Activated naive CD4-positive, alpha-beta T cell treated with anti-CD3 and anti-CD28 coated beads, Interleukin-2, amount 50 U/mL, for 16 hours (primary cell): ENCODE measurements around the gene DSG1.
"Not testable (repeated sequence)": the region's sequence is repeated elsewhere in the genome, so short reads cannot be mapped to it uniquely, and the experiment has no call there.

Experiments
- DNase-seq: peaks from one replicate; pipeline ENCODE4 v3.0.0-alpha.2; 2020

The DSG1 gene

DNA sequence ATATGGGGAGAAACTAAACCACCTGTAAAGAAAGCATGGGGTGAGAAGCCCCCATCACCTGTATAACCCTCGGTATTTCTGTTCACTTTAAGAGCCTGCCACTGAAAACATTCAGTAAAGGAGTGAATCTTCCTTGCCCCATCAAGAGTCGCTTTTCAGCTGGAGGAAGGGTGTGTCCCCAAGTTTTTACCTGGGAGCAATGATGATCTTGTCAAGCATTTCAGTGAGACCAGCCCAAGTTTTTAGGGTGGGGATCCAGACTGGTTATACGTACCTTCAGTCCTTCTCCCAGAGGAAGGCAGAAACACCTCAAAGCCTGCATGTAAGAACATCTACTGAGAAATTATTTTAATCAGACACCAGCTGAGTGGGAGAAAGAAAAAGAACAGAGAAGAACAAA, at the start of gene DSG1:
Gene DSG1, plus strand, starts transcription at position 301 of the 400 bp plus-strand sequence. CDS start 141 bp downstream, outside the sequence.
- DNase-seq: no peak

DNA sequence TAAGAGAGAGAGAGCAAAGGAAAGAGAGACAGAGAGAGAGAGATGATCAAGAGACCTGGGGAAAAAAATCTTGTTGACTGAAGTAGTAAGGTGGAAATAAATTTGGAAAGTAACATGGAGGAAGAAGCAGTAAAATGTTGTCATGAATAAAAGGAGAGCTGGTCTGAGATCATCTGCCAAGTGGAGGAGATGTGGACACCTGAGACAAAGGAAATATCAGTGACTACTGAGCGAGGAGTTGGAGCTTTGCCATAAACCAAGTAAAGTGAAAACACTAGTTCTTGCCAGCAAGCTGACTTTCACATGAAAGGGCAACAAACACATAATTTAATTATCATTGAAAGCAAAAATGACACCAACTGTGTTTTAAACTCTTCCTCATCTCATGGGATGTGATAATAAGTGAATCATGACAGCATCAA, 49.0 kb upstream of the DSG1 start:
- no peak for DNase-seq

DNA sequence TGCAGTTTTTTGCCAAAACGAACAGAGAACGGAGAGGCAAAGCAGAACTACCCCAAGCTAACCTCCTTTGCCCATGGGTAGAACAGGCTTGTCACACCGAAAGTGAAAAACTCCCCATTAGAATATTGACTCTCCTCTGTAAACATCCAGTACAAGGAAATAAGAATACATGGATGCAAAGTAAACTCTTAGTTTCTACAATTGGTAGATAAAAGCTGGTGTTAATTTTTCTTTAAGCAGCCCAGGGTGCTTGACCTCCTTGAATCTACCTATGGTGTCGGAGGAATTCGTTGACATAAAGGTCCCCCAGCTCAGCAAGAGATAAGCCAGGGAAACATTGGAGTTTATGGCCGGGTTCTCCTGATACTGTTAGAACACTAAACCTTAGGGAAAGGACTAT, 48.4 kb upstream of the DSG1 start:
- DNase-seq: no peak

DNA sequence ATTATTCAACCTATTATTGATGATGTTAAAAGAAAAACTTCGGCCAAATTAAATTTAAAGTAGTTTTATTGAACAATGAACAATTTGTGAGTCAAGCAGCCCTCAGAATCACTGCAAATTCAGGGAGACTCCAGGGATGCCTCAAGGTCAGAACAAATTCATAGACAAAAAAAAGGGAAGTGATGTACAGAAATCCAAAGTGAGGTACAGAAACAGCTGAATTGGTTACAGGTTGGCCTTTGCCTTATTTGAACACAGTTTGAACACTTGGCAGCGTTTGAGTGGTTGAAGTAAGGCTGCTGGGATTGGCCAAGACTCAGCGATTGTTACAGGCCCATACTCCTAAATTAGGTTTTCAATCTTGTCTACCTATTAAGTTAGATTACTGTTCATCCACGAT, 47.4 kb upstream of the DSG1 start:
- no peak for DNase-seq

DNA sequence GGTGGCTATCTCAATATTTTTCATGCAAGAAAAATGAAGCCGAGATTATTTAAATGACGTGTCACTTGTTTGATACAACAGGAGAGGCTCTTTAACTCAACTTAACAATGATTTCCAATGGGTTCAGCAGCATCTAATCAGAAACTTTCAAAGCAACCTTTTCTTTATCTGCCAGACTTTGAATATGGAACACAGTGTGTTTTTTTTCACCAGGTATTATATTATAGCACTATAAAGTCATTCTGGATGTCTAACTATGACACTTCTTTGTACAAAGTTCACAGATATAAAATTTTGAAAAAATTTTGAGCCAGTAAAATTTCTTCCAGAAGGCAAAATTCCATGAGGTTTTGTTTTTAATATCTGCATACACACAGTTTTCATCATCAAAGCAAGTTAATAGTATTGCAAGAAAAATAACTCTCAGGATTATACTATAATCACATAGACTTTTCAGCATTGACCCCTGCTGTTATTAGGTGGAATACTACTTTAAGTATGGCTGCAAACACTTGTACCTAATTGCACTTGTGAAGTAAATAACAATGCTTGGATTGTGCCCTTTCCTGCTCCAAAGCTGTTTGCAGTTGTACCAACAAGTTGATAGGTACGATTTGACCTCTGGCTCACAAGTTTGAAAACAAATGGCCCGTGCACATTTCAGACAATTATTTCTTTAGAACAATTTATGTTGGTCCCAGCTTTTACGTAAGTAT, 44.0 kb upstream of the DSG1 start:
- no peak for DNase-seq

DNA sequence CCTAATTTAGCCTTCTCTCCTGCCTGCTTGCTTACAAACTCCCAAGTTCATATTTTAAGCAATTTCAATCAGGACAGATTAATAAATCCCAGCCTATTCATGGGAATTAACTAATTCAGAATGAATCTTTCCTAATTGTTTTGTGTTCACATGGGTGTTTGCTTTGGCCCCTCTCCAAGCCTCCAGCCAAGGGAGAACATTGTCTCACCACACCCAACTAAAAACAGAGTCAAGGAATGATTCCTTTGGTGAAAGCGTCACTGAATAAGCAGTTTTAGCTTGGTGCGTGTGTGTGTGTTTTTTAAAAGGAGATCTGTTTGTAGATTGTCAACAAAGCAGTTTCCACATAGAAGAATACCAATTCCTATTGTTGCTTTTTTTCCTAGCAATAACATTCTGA, 43.0 kb upstream of the DSG1 start:
- DNase-seq: no peak

DNA sequence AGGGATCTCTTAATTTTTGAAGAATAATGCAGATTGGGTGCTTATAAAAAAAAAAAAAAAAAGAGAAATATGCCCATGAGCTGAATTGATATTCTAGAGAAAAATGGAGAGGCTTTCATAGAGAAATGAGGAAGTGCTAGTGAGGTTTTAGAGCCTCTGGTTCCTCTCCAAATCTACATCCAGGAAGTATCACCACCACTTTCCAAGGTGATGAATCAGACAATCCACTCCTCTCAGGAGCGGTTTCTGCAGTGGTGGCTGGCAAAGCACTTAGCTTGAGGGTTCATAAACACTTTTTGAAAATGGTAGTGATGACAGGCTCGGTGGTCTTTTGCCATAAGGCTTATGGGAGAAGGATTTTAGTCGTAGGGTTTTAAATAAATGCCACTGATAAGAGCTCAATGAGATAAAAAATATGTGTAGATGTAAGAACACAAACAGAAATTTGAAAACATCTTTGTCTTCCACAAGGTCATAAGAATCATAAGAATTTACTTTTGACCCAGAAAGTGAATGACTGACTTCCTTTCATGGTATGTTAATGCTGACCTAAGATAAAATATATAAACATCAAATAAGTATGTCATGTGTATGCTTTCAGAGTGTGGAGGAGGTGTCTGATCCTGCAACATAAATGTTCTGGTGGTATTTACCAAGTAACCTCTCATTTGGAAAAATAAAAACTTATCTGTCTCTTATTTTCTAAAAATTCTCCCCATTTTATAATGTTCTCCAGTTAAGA, 42.1 kb upstream of the DSG1 start:
- DNase-seq: no peak

DNA sequence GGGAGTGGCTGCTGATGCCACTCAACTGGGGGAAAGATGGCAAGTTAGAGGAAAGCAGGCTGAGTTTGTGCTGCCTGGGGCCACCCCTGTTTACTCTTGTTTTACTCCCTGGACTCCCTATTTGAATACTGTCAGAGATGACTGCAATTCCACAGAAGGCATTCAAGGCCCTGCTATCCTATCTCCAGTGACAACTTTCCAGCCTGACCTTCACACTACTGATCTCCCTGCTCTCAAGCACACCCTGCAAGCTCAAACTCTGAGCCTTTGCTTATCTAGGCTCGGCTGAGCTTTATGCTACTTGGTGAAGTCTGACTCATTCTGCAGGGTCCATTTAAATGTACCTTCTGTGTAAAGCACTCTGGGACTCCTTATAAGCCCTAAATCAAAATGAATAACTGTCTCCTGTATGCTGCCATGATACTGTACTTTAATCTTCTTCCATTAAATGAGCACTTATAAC, 39.3 kb upstream of the DSG1 start:
- no peak for DNase-seq

DNA sequence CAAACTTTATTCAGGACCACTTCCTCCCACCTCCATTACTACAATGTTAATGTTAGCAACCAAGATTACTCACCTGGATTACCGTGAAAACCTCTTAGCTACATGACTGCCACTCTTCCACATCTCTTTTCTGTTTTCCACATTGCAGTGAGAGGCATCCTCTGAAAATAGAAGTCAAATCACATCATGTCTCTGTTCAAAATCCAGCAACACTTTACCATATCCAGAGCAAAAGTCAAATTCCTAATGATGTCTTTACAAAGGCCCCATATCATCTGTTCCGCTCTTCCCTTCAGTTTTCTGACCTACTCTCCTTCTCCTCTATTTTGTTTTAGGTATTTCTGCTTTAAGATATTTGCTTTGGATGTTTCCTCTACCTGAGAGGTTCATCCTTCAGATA, 37.5 kb upstream of the DSG1 start:
- no peak for DNase-seq

DNA sequence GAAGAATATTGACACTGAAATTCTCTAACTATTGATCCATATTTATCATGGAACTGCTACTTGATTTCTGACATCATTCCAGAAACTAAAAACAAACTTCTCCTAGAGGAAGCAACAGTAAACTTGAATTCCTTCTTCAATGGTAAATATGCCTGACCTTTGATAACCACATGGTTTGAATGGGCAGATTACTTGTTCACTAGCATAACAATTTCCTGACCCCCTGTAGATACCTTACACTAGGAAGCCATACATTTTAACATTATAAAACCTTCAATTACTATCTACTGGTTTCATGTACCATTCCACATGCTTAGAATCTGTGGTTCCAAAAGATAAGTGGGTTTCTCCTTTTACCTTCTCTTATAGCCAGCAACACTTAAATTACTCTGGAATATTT, 36.5 kb upstream of the DSG1 start:
- DNase-seq: no peak

DNA sequence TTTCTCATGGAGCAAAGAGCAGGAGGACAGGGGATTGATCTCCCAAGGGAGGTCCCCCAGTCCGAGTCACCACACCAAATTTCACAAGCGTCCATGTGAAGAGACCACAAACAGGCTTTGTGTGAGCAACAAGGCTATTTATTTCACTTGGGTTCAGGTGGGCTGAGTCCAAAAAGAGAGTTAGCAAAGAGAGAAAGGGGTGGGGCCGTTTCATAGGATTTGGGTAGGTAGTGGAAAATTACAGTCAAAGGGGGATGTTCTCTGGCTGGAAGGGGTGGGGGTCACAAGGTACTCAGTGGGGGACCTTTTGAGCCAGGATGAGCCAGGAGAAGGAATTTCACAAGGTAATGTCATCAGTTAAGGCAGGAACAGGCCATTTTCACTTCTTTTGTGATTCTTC, 28.5 kb upstream of the DSG1 start:
- not testable (repeated sequence) for DNase-seq

DNA sequence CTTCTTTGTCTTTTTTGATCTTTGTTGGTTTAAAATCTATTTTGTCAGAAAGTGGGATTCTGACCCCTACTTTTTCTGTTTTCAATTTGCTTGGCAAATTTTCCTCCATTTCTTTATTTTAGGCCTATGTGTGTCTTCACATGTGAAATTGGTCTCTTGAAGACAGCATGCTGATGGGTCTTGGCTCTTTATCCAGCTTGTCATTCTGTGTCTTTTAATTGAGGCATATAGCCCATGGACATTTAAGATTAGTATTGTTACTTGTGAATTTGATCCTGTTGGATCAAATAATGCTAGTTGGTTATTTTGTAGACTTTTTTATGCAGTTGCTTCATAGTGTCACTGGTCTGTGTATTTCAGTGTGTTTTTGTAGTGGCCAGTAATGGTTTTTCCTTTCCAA, 26.3 kb upstream of the DSG1 start:
- DNase-seq: no peak

DNA sequence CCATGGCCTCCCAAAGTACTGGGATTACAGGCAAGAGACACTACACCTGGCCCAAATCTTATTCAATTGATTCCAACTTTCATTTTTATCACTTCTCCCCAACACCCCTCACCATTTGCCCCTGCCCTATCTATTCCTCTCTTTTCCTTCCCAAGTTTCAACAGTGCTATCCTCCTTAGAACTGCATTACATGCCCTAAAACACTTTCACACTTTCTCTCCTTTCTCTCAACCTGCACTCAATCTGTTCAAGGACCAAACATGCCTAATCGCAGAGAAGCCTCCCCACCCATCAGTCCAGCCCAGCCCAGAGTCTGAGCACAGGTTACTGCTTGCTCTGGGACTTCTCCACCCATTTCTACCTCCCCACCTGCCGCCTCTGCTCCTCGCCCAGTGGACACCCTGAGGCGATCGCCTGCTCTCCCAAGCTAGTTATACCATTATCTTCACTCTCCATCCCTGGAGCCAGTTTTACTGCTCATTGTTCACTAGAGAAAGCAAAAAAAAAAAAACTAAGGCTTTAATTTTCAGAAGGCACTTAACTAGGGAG, 23.7 kb upstream of the DSG1 start:
- DNase-seq: no peak

DNA sequence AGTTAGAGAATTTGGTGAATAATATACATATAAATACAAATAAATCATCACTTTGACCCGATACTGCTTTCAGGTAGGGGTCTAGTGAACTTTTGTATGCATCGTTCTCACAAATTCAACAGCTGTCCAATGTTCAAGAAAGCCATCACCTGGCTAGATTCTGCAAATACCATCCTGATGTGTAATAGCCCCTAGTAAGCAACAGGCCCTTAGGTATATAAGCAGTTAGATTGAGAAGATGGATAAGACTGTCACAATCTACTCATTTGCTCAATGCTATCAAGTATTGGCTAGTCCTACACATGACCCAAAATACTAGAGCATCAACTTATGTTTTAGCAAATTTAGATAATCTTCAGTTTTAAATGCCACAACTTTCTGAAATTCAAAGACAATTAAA, 20.7 kb upstream of the DSG1 start:
- DNase-seq: no peak

DNA sequence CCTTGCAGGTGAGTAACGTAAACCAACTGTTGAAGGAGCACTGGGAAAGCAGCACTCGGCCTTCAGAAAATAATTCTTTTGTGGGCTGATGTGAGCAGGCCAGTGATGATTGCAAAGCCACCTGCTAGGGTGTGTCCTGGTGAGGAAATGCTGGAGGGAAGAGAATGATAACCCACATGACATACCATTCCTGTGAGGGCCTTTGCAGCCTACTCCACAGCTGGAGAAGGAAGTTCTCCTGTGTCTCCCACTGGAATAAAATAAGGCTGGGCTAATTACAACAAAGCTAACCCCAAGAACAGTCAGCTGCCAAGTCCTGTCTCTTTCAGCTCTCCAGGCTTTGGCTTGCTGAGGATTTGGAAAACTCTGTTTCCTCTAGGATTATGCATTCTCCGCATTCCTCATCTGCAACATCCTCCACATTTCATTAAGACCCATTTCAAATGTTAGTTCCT, 16.7 kb upstream of the DSG1 start:
- no peak for DNase-seq

DNA sequence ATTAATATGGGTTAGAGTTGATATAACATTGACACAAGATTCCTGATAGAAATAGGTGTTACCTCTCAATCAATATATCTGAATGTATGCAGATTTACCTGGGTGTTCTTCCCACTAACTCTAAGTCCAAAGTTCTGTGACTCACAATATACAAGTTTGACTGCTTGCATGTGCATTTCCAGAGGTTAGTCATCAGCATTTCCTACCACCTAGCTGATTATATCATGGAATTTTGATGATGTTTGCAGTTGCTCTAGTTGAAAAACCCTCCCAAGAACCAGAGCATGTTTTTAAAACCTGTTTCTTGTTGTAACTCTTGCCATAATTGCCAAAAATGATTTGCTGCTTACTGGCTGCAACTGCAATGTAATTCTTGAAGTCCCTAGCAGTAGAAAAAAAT, 15.0 kb upstream of the DSG1 start:
- DNase-seq: no peak

DNA sequence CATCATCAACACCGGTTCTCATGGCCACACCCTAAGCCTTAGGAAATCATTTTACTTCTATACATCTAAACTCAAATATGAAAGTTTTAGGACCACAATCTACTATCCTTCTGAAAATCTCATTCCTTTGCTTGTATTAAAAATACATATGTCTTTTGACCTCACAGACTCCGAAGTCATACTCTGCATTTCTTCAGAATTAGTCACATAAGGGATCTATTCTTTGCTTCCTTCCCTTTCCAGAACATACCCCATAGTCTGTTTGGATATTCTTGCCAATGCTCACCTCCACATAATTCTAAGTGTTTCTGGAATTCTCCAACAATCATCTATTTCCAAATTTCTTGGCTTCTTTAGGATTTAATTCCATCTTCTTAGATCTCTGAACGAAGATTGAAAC, 14.2 kb upstream of the DSG1 start:
- DNase-seq: no peak

DNA sequence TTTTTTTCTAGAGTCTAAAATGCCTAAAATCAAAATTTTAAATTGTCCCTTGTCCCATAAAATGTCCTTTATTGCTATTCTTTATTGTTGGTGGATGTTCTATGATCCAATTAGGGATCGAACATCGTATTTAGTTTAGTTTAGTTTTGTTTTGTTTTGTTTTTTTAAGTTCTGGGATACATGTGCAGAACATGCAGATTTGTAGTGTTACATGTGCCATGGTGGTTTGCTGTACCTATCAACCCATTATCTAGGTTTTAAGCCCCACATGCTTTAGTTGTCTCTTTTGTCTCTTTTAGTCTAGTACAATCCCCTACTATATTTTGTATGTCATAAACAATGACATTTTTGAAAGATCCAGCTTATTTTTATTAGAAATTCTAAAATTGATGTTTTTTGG, 8.8 kb upstream of the DSG1 start:
- no peak for DNase-seq

DNA sequence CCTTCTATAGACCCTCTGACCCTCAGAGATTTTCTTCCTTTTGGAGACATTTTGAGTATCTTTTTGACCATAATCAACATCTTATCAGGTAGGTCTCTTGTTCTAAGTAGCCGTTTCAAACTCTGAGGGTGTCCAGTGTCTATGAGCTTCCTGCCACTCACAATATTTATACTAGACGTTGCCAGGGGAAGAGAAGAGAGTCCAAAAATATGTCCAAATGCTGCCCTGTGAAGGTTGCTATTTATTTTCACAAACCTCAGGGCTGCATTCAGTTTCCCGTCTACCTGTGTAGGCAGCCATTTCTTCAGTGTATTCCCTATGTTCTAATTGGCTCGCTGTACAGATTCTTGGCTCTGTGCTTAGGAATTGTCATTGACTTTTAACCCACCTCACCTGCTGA, 986 bp upstream of the DSG1 start:
- no peak for DNase-seq

DNA sequence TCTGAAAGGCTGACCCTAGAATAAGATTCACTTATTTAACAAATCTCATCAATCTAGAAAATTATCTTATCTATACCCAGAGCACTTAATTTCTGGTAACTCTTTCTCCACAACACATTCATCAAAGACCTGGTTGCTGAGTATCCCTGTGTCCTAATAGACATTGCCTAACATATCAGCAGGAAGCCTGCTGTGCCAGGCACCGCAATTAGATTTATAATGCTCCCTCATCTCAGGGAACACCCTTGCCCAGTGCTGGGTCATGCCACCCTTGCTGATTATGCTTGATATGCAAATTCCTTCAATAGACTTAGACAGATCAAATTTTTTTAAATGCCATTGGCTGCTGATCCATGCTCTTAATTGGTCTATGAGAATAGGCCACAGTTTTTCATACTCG, 3.8 kb downstream of the DSG1 start:
- DNase-seq: no peak

DNA sequence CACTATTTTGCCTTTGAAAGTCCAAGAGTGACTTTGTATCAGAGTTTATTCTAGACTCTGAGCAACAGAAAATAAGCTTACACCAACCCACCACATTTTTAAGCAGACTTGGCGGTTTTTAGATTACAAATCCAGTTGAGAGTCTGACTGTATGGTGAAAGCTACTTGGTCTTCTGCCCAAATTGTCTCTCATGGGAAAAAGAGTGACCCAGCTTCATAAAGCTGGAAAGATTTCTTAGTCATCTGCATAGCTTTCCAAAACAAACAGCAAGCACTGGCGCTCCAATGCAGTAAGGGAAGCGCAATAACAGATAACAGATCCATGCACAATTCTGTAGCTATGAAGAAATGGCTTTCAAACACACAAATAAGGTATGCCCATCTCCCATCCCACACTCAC, 7.1 kb downstream of the DSG1 start:
- no peak for DNase-seq

DNA sequence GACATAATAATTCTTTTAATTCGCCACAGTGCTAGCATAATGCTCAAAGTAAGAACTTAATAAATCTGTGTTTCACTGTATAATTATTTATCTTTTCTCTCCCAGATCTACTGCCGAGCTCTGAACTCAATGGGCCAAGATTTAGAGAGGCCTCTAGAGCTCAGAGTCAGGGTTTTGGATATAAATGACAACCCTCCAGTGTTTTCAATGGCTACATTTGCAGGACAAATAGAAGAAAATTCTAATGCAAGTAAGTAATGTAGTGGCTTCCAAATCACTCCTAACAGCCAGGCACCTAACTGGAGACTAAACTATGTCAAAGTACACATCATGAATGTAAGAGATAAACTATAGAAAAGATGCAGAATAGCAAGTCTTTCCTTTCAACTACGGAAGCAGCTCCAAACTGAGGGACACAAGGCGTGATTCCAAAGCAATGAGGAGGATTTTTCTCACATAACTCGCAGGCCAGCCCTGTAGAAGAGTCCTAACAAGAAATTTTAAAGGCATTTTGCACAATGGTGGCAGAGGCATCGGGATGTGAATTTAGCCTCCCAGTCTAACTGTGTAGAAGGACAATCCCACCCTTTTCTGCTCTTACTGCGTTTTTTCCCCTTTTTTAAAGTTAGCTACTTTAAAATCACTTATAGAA, 12.0 kb downstream of the DSG1 start:
- DNase-seq: no peak

DNA sequence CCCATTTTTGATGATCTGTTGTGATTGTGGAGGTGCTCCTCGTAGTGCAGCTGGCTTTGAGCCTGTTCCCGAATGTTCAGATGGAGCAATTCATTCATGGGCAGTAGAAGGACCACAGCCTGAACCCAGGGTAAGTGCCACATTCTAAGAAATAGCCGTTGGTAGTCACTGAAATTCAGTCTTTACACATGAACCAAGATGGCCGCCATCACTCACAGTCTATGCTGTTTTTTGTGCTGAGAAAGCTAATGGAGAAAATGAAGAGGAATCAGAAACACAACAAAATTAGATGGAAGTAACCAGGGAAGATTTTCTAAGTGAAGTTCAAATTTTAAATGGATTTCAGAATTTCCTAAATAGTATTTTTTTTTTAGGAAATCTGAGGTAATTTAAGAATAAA, 25.5 kb downstream of the DSG1 start:
- DNase-seq: no peak

DNA sequence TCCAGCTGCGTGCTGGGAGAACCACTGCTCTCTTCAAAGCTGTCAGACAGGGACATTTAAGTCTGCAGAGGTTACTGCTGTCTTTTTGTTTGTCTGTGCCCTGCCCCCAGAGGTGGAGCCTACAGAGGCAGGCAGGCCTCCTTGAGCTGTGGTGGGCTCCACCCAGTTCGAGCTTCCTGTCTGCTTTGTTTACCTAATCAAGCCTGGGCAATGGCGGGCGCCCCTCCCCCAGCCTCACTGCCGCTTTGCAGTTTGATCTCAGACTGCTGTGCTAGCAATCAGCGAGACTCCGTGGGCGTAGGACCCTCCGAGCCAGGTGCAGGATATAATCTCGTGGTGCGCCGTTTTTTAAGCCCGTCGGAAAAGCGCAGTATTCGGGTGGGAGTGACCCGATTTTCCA, 35.4 kb downstream of the DSG1 start:
- not testable (repeated sequence) for DNase-seq
